Activated naive CD8-positive, alpha-beta T cell (primary cell): ENCODE measurements around the gene TNFRSF4.
A peak's percentile ranks its signal among the peaks of the same experiment; 100 is the strongest.

Experiments
- H3K27ac Mint-ChIP-seq: one replicate; pipeline ENCODE4 v1.8.0; 2021; ENCODE audit warnings: mixed read lengths
- H3K27me3 Mint-ChIP-seq: one replicate; pipeline ENCODE4 v1.8.0; 2021; ENCODE audit warnings: mixed read lengths
- H3K36me3 Mint-ChIP-seq: one replicate; pipeline ENCODE4 v1.8.0; 2021; ENCODE audit warnings: mixed read lengths
- H3K4me1 Mint-ChIP-seq: one replicate; pipeline ENCODE4 v1.8.0; 2021; ENCODE audit warnings: low read depth, mixed read lengths
- H3K4me3 Mint-ChIP-seq: one replicate; pipeline ENCODE4 v1.8.0; 2021; ENCODE audit warnings: mild to moderate bottlenecking, mixed read lengths
- H3K9me3 Mint-ChIP-seq: one replicate; pipeline ENCODE4 v1.8.0; 2021; ENCODE audit warnings: low read depth, mixed read lengths

TNFRSF4 gene

DNA sequence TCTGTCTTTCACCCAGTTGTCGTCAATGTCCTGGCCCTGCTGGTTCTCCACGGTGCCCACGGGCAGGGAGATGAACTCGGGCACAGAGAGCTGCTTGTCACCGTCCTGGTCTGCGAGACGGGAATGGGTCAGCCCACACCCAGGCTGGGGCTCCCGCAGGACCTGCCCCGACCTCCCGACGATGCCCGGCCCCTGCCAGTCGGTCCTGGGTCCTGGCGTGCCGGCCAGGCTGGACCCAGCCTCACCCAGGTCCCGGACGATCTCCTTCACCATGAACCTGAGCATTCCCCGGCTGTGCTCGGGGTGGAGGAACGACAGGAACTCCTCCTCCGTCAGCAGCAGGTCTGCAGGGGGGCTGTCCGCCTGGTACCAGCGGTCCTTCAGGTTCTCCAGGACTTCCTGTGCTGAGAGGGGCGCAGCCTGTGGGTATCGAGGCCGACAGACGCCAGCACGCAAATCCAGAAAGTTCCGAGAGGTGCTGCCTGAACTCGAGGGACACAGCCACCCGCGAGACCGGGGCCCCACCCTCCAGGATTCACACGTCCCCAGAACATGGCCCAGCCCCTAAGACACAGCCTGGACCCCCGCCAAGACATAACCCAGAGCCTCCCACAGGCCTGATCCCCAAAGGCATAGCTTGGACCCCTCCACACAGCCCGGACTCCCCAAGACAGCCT is 4.7 kb upstream of the TNFRSF4 start:
- peaks cover 8% of the 10 kb centered on the region for H3K36me3 Mint-ChIP-seq
- no peaks in the 10 kb centered on the region for H3K9me3 Mint-ChIP-seq
- no peak overlapping the region for H3K4me3 Mint-ChIP-seq
- no peak overlapping the region for H3K27ac Mint-ChIP-seq
- no peaks in the 10 kb centered on the region for H3K27me3 Mint-ChIP-seq
- peaks cover 22% of the 10 kb centered on the region for H3K4me1 Mint-ChIP-seq

DNA sequence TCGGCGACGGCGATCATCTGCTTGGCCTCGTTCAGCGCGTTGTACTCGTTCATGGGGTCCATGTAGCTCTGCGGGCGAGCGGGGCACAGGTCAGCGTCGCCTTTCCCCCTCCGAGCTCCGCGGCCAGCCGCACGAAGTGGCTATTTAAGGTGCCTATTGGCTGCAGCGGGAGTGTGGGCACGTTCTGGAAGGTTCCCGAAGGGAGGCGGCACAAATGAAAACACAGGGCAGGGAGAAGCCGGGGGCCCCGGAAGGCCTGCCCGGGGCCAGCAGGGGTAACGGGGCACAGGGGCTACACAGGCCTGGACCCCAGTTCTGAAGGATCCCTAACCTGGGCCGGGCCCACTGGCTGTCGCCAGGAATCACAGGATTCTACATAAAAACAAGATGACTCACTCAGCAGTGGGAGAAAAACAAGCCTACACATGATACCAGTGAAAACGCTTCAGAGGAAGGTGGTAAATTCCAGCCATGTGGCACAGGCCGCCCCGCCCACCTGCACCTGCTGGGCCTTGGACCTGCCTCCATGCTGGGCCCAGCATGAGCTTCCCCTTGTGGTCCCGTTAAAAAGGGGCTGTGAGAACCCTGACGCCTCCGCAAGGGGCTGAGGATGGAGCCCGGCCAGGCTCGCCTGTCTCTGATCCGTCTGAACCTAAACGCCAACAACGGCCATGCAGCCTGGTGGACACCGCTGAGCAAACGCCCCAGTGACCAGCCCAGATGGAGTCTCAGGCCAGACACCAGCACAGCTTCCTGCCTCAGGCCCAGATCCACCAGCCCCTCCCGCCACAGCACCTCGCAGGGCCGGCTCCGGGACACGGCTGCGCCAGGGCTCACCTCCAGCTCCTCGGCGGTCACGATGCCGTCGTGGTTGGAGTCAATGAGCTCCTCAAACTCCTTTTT is 3.9 kb upstream of the TNFRSF4 start:
- peaks cover 8% of the 10 kb centered on the region for H3K36me3 Mint-ChIP-seq
- no peaks in the 10 kb centered on the region for H3K9me3 Mint-ChIP-seq
- no peak overlapping the region for H3K4me3 Mint-ChIP-seq
- peaks cover 22% of the 10 kb centered on the region for H3K4me1 Mint-ChIP-seq
- H3K27ac Mint-ChIP-seq: peak overlapping the region; percentile 61
- H3K27me3 Mint-ChIP-seq: no peaks in the 10 kb centered on the region

DNA sequence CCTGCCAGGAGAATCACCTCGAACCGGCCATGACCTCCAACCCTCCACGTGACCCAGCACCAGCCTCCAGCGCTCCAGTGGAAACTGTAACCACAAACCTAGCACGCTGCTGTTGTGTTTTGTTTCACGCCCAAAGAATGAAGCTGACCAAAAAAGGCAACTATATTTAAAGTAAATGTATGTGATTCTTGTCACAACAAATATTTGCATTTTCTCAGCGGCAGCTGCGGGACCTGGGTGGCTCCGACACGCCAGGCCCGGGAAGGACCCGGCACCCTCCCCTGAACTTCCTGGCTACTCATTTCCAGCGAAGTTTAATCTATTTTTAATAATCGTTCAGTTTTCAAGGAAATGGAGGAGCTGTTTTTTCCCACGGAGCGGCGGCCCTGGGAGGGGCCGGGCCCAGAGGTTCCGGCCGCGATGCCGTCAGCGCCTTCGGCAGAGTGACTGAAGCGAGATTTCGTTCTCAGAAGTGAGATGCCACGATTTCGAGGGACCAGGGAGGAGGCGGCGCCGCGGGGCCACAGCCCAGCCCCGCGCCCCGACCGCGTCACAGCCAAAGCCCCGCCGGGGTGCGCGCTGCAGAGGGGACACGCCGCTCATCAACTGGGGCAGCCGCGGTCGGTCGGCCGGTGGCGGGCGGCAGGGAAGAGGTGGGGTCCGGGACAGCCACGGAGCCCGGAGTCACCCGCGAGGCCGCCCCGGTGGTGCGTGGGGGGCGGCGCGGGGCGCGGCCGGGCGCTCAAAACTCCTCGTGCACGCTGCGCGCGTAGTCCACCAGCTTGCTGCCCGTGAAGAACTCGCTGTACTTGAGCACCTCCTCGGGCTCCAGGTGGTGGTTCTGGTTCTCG is 3.0 kb upstream of the TNFRSF4 start:
- no peaks in the 10 kb centered on the region for H3K9me3 Mint-ChIP-seq
- H3K4me3 Mint-ChIP-seq: peak overlapping the region; percentile 67
- peaks cover 22% of the 10 kb centered on the region for H3K4me1 Mint-ChIP-seq
- peaks cover 5% of the 10 kb centered on the region for H3K36me3 Mint-ChIP-seq
- H3K27me3 Mint-ChIP-seq: no peaks in the 10 kb centered on the region
- peak overlapping the region; percentile 72 for H3K27ac Mint-ChIP-seq

DNA sequence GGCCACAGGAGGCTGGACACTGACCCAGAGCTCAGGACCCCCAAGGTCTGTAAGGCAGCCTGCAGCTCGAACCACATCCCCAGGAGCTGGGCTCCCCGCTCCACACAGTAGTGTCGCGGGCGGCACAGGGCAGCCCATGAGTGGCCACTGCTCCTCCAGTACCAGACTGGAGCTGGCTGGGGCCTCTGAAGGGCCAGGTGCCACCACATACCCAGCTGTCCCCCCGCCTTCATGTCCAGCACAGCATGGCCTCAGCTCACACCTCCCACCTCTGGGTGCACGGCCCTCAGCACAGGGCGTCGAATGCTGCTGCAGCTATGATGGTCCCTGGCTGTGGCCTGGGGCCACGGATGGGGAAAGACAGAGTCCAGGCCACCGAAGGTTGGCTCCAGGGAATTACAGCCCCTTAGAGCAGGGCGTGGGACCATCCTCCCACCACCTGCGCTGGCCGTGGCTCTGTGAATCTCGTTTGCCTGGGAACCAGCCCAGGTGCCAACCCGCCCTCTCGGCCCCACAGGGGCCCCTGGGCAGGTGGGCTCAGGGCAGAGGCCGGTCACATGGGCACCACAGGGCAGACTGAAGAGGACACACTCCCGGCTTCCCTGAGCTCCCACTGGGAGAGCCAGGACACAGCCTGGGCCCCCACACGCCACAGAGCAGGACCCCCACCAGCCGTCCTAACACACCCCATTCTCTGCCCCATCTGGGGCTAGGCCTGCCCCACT is 2.1 kb upstream of the TNFRSF4 start:
- peaks cover 5% of the 10 kb centered on the region for H3K36me3 Mint-ChIP-seq
- H3K27ac Mint-ChIP-seq: no peak overlapping the region
- H3K27me3 Mint-ChIP-seq: no peaks in the 10 kb centered on the region
- no peaks in the 10 kb centered on the region for H3K9me3 Mint-ChIP-seq
- H3K4me1 Mint-ChIP-seq: peaks cover 22% of the 10 kb centered on the region
- no peak overlapping the region for H3K4me3 Mint-ChIP-seq

DNA sequence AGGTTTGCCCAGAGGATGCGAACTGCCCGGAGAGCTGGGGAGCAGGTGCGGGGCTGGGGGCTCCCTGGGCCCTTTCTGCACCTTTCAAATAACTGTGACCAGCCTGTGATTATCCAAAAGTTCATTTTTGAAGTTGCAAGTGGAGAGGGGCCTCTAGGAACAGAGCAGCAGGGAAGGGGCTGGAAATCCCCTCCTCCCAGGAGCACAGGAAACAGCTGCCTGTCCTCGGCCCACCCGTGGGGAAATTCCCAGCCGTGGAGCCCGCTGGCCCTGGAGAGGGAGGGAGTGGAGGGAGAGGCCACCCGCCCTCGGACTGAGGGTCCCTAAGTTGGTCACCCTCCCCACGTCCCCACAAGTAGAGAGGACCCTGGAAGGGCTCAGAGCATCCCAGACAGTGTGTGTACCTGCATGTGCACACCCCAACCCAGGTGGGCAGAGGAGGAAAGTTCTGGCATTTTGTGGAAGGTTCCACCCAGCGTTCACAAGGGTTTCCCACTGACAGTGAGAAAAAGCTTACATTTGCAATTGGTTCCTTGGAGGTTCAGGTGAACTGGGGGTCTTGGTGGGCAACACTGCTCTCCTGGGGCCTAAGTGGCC is 1.2 kb upstream of the TNFRSF4 start:
- Mint-ChIP-seq H3K36me3 (peaks cover 5% of the 10 kb centered on the region), H3K4me1 (peaks cover 22% of the 10 kb centered on the region), H3K27me3 (no peaks in the 10 kb centered on the region), H3K9me3 (no peaks in the 10 kb centered on the region), H3K4me3 (peak overlapping the region; percentile 71), H3K27ac (peak overlapping the region; percentile 58)

DNA sequence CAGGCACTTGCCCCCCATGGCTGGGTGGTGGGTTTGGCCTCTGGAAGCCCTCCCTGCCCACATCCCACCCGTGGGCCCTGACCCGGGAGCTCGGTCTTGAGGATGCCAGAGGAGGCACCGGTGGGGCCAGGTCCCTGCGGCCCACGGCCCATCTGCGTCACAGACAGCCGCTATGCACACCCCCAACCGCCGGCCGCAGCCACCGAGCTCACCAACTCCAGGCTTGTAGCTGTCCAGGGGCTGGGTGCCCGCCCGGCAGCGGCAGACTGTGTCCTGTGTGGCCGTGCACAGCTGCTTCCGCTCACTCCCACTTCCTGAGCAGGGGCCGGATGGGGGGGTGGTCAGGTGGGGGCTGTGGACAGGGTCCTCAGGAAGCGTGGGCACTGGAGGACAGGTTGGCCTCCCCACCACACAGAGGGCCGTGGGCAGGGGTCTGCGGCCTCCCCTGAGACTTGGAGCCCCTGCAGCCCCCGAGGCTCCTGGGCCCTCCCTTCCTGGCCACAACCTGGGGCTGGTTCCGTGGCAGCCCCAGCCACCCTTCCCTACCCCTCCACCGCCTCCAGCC is 1.1 kb downstream of the TNFRSF4 start:
- Mint-ChIP-seq H3K36me3 (peaks cover 5% of the 10 kb centered on the region), H3K9me3 (no peaks in the 10 kb centered on the region), H3K4me3 (peak overlapping the region; percentile 20), H3K27me3 (no peaks in the 10 kb centered on the region), H3K27ac (no peak overlapping the region), H3K4me1 (peaks cover 33% of the 10 kb centered on the region)

DNA sequence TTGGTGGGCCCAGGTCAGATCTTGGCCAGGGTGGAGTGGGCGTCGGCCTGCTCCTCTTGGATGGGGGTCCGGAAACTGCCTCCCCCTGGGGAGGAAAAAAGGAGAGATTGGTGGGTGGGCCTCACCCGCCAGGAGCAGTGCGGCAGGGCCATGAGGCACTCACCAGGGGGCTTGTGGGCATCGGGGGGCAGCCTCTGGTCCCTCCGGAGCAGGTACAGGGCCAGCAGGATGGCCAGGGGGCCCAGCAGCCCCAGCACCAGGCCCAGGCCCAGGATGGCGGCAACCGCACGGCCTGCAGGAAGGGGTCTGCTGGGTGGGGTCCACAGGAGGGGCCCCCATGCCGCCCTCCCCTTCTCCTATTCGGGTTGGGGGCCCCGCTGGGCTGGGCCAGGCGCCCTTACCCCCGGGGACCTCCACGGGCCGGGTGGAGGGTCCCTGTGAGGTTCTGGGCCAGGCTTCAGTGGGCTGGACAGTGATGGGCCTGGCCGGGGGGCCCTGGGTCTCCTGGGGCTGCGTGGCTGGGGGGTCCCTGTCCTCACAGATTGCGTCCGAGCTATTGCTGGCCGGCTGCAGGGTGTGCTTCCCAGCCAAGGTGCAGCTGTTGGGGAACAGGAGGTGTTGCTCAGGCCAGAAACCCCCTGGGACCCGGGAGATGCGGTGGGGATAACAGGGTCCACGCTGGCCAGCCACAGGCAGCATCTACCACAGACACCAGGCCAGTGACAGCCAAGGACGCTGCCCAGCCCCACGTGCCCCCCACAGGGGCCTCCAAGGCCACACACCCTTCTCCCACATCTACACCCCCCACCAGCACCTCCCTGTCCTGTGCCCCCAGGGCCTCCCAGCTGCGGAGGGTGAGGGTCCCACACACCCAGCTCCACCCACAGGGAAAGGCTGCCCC is 2.2 kb downstream of the TNFRSF4 start:
- peak overlapping the region; percentile 57 for H3K4me3 Mint-ChIP-seq
- H3K27me3 Mint-ChIP-seq: no peaks in the 10 kb centered on the region
- H3K9me3 Mint-ChIP-seq: no peaks in the 10 kb centered on the region
- peaks cover 31% of the 10 kb centered on the region for H3K4me1 Mint-ChIP-seq
- peaks cover 4% of the 10 kb centered on the region for H3K36me3 Mint-ChIP-seq
- H3K27ac Mint-ChIP-seq: no peak overlapping the region

DNA sequence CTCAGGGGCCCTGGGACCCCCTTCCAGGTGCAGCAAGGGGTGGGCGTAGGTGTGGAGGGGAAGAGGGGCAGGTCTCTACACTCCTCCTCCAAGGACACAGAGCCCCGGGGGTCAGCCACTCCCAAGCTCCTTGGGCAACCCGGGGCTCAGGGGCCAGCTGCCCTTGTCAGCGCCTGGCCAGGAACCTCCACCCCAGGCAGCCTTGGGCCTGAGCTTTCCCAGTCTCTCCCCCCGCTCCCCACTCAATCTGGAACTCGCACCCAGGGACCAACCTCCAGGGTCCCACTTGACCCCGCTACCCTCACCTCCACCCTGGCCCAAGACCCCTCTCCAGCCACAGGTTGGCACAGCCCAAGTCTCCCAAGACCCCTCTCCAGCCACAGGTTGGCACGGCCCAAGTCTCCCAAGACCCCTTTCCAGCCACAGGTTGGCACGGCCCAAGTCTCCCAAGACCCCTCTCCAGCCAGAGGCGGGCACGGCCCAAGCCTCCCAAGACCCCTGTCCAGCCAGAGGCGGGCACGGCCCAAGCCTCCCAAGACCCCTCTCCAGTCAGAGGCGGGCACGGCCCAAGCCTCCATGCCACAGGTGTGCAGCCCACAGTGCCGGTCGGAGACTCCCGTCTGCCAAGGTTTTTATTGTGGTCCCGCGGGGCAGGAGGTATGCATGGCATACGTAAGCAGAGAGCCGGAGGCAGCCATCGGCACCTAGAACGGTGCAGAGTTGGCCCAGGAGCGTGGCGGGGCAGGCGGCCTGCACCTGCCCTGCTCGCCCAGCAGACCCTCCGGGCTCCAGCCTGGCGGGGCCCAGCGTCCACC is 3.0 kb downstream of the TNFRSF4 start:
- no peaks in the 10 kb centered on the region for H3K36me3 Mint-ChIP-seq

DNA sequence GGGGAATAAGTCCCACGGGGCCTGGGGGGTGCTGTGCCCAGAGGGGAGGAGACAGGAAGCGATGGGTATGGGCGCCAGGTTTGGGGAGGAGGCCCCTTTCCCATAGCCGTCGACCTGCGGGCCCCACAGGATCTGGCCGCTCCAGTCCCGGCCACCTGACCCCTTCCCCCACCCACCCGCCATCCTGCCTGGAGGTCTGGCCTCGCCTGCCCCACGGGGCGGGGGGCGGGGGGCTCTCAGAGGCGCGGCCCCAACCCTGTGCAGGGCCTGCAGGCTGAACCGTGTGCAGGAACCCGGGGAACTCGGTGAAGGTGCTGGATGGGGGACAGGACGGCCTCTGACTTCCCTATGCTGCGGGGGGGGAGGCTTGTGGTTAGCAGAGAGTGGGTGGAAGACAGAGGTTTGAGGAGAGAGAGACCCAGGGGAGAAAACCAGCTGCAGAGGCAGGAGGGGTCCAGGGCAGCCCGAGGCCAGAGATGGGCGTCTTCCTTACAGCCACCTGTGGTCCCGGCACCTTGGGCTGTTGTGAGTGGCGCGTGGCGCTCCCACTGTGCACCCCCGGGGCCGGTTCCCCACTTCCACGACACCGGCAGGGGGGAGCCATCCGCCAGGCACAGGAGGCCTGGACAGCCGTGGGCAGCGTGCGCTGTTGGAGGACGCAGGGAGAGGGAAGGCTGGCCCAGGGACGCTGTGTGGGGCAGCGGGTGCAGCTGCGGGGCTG is 5.1 kb downstream of the TNFRSF4 start:
- Mint-ChIP-seq H3K4me3 (peak overlapping the region; percentile 87), H3K36me3 (no peaks in the 10 kb centered on the region), H3K27ac (peak overlapping the region; percentile 92), H3K4me1 (peaks cover 14% of the 10 kb centered on the region), H3K27me3 (no peaks in the 10 kb centered on the region), H3K9me3 (no peaks in the 10 kb centered on the region)

More for the DNA sequence above, 3.0 kb downstream of the TNFRSF4 start:
- Mint-ChIP-seq H3K4me1 (peaks cover 27% of the 10 kb centered on the region), H3K27ac (no peak overlapping the region), H3K4me3 (peak overlapping the region; percentile 57), H3K9me3 (no peaks in the 10 kb centered on the region), H3K27me3 (no peaks in the 10 kb centered on the region)

DNA sequence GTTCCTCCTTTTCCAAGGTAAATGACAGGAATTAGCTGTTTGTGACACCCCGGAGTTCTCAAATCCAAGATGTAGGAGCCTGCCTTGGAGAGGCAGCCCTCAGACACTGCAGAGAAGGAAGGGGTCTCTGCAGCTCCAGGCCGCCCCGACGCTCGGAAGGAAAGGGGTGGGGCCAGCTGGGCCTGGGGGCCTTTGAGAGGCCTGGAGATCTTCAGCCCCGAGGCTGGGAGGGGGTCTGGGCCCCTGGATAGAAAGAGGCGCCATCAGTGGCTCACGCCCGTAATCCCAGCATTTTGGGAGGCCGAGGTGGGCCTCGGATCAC is 6.4 kb downstream of the TNFRSF4 start:
- no peaks in the 10 kb centered on the region for H3K36me3 Mint-ChIP-seq
- H3K4me1 Mint-ChIP-seq: peaks cover 14% of the 10 kb centered on the region
- no peaks in the 10 kb centered on the region for H3K9me3 Mint-ChIP-seq
- H3K27me3 Mint-ChIP-seq: no peaks in the 10 kb centered on the region
- peak overlapping the region; percentile 87 for H3K4me3 Mint-ChIP-seq
- H3K27ac Mint-ChIP-seq: no peak overlapping the region

DNA sequence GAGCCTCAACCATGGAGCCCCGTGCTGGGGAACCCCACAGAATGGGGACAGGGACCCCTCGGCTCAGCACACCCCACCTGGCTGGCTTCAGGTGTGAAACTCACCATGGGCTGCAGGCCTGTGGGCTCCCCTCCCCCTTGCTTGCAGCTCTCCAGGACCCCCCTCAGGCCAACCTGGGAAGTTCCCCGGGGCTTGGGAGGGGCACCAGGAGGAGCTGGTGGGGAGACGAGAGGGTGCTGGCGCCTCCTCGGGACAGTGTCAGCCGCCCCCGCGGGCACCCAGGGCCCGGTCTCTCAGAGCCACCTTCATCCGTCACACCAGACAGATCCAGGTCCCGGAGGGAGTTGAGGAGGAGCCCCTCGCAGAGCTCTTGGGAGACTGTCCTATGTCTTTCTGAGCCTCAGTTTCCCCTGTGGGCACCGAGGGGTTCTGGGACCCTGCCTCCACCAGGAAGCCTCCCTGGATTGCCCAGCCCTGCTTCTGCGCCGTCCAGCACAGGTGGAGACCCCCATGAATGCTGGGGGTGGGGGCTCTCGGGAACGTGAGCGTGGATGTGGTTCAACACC is 6.9 kb downstream of the TNFRSF4 start:
- H3K9me3 Mint-ChIP-seq: no peaks in the 10 kb centered on the region
- H3K27ac Mint-ChIP-seq: peak overlapping the region; percentile 28
- peak overlapping the region; percentile 73 for H3K4me3 Mint-ChIP-seq
- H3K27me3 Mint-ChIP-seq: no peaks in the 10 kb centered on the region
- H3K36me3 Mint-ChIP-seq: no peaks in the 10 kb centered on the region
- H3K4me1 Mint-ChIP-seq: peaks cover 14% of the 10 kb centered on the region
